Epithelial cell of proximal tubule (primary cell): ENCODE measurements around the gene CILP. TPM values are rescaled to one million over a fixed set of nuclear protein-coding genes. Genes with fewer than 3 reads are reported as not detected.
"Not testable (repeated sequence)": the region's sequence is repeated elsewhere in the genome, so short reads cannot be mapped to it uniquely, and the experiment has no call there.

ENCODE experiments used
- DNase-seq: peaks from one replicate; pipeline ENCODE4 v3.0.0-alpha.2; 2011; ENCODE audit warnings: low read depth
- H3K4me3 ChIP-seq: 2 replicates; pipeline ENCODE4 v1.5.1; 2011; ENCODE audit warnings: low read depth, mild to moderate bottlenecking, low read length
- total RNA-seq: library from RNA; depleted of rRNA; stranded (reverse); fragments of >200 nt; gene quantifications from 2 replicates; pipeline ENCODE4 v1.2.3, GENCODE V29; 2015
- TF ChIP-seq, protein P1 (sequence below): conservative IDR thresholded peaks from 2 replicates; pipeline ENCODE4 v1.5.1; 2012; ENCODE audit warnings: low read depth, mild to moderate bottlenecking, low read length

Gene CILP
- total RNA-seq, 1 donor from 2014 or later: not detected

DNA sequence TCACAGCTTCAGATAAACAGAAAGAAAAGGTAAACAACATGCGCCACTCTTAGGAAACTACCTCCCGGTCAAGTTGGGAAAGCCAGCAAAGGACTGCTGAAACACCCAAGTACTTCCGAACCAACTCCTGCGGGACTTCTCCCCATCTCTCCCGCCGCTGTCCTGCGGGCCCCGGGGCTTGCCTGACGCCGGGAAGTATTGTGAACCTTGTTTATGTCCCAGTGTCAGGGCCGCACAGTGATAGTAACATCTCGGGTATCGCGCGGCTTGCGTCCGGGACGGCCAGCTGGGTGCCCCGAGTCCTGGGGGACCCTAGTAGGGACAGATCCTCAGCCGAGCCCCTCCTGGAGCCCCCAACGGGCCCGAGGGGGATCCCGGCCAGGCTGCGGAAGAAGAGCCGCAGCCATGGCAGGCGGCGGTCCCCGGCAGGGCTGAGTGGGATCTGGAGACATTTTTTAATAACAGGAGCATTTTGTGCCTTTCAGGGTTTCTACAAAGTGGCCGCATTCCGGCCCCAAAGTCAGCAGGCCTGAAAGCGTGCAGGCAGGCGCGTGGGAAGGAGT, 26.9 kb downstream of the CILP start:
- DNase-seq: no peak
- H3K4me3 ChIP-seq: peak overlapping the region; percentile 83
- TF ChIP-seq, protein P1, sequence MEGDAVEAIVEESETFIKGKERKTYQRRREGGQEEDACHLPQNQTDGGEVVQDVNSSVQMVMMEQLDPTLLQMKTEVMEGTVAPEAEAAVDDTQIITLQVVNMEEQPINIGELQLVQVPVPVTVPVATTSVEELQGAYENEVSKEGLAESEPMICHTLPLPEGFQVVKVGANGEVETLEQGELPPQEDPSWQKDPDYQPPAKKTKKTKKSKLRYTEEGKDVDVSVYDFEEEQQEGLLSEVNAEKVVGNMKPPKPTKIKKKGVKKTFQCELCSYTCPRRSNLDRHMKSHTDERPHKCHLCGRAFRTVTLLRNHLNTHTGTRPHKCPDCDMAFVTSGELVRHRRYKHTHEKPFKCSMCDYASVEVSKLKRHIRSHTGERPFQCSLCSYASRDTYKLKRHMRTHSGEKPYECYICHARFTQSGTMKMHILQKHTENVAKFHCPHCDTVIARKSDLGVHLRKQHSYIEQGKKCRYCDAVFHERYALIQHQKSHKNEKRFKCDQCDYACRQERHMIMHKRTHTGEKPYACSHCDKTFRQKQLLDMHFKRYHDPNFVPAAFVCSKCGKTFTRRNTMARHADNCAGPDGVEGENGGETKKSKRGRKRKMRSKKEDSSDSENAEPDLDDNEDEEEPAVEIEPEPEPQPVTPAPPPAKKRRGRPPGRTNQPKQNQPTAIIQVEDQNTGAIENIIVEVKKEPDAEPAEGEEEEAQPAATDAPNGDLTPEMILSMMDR: no peak

DNA sequence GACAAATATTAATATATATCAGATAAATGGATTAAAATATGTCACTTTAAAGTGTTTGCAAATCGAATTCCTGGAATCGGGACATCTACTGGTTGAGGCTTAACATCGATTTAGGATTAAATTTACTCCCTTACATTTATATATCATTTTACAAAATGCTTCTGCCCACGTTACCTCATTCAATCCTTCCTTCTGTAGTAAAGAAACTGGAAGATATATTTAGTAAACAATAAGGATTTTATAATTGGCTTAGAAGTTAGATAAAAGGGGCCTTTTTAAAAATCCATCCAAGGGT, 27.5 kb downstream of the CILP start:
- DNase-seq: no peak
- peak overlapping the region; percentile 83 for H3K4me3 ChIP-seq
- TF ChIP-seq, protein P1: no peak

DNA sequence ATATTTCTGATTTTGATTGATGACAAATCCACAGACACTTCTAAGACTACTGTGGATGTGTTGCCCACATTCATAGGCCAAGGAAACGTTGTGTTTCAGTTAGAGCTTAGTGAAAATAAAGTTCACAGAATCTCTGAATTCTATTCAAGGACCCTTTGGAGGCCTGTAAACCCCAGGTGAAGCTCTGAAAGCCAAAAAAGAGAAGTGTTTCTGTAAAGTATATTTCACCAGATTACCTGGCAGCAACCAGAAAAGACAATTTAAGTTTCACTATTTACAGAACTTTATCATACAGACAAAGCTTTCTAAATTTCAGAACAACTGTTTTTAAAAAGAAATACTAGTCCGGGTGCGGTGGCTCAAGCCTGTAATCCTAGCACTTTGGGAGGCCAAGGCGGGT, 28.7 kb downstream of the CILP start:
- TF ChIP-seq, protein P1: no peak
- H3K4me3 ChIP-seq: peak overlapping the region; percentile 83
- no peak for DNase-seq

DNA sequence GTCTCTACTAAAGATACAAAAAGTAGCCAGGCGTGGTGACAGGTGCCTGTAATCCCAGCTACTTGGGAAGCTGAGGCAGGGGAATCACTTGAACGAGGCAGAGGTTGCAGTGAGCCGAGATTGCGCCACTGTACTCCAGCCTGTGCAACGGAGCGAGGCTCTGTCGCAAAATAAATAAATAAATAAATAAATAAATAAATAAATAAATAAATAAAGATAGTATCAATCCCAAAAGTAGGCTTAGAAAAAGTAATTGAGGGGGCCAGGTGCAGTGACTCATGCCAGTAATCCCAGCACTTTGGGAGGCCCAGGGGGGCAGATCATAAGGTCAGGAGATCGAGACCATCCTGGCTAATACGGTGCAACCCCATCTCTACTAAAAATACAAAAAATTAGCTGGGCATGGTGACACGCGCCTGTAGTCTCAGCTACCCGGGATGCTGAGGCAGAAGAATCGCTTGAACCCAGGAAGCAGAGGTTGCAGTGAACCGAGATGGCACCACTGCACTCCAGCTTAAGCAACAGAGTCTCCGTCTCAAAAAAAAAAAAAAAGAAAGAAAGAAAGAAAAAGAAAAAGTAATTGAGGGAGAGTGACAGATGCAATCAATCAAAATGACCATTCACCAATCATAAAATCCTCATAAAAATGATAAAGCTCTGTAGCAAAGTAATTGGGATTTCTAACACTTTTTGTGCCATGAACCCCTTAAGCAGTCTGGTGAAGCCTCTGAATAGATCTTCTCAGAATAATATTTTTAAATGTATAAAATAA, 29.5 kb downstream of the CILP start:
- H3K4me3 ChIP-seq, DNase-seq: not testable (repeated sequence)

DNA sequence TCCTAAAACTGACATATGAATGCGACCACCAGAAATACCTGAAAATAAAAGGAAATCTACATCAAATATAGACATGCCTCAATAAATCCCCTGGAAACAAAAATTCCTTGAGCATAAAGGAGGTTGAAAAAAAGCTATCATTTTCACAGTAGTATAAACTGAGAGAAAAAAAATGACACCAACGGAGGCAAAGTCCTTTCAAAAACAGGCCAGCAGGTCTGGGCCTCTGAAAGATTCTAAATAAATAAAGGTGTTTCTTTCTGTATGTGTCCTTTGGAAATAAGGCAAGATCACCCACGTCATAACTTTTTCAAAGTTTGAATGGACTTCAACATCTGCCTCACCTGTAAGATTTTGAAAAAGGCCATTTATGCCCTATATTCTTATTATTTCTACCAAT, 31.1 kb downstream of the CILP start:
- H3K4me3 ChIP-seq: no peak overlapping the region
- TF ChIP-seq, protein P1: no peak

DNA sequence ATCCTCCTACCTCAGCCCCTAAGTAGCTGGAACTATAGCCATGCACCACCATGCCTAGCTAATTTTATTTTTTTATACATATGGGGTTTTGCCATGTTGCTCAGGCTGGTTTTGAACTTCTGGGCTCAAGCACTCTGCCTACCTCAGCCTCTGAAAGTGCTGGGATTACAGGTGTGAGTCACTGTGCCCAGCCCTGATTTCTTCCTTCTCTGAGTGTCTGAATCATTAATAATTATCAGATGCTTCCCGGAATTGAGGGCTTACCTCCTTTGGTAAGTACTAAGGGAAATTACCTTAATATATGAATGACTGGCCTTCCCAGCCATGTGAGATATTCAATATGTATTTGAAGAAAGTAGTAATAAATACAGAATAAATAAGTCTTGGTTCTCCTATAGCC, 33.4 kb downstream of the CILP start:
- TF ChIP-seq, protein P1: no peak
- no peak overlapping the region for H3K4me3 ChIP-seq
- no peak for DNase-seq

More for the DNA sequence above, 31.1 kb downstream of the CILP start:
- no peak for DNase-seq

DNA sequence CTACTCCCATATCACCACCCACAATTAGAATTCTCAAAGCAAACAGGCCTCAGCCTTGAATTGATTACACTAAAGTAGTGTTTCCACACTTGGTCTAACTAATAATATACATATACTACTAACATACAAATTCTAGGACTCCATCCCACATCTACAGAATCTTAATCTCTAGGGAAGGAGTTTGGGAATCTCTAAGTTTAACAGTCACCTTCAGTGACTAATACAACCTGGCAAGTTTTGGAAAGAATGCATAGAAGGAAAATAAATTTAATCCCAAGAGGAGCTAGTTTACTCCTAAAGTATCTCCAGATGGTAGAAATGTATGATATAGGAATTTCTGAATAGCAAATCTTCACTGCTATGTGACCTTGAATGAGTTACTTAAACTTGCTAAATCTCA, 35.2 kb downstream of the CILP start:
- TF ChIP-seq, protein P1: no peak
- no peak overlapping the region for H3K4me3 ChIP-seq
- DNase-seq: no peak
